Astrocyte (in vitro differentiated cells and primary cell): Measurements from ENCODE around the gene GLP2R. TPM values are rescaled to one million over a fixed set of nuclear protein-coding genes. Genes with fewer than 3 reads are reported as not detected.

ENCODE experiments used
- DNase-seq: peaks from one replicate; pipeline ENCODE4 v3.0.0-alpha.2; 2010; ENCODE audit warnings: low read depth
- FAIRE-seq: peaks from 2 replicates; lab custom pipeline; 2011; peaks lifted over from hg19 to GRCh38; lab: Jason Lieb, UNC
- H2AFZ ChIP-seq: 2 replicates; pipeline ENCODE4 v1.6.0; 2012; ENCODE audit warnings: low read depth, low read length, inconsistent platforms
- H3K27ac ChIP-seq: 2 replicates; pipeline ENCODE4 v1.5.1; 2011; ENCODE audit warnings: low read depth, low read length, inconsistent platforms
- H3K27me3 ChIP-seq: 2 replicates; pipeline ENCODE4 v1.6.0; 2011; ENCODE audit warnings: low read length, inconsistent platforms; ENCODE audit not compliant: insufficient read depth
- H3K36me3 ChIP-seq: 2 replicates; pipeline ENCODE4 v1.5.1; 2011; ENCODE audit warnings: low read length, inconsistent platforms; ENCODE audit not compliant: insufficient read depth
- H3K4me1 ChIP-seq: 2 replicates; pipeline ENCODE4 v1.5.1; 2011; ENCODE audit warnings: low read length, inconsistent platforms; ENCODE audit not compliant: insufficient read depth
- H3K4me2 ChIP-seq: 2 replicates; pipeline ENCODE4 v1.6.0; 2012; ENCODE audit warnings: low read length, inconsistent platforms
- H3K4me3 ChIP-seq: 2 replicates; pipeline ENCODE4 v1.5.1; 2011; ENCODE audit warnings: low read depth, mild to moderate bottlenecking, low read length, inconsistent platforms; ENCODE audit not compliant: insufficient read depth
- H3K79me2 ChIP-seq: 2 replicates; pipeline ENCODE4 v1.6.0; 2012; ENCODE audit warnings: mild to moderate bottlenecking, low read length, inconsistent platforms; ENCODE audit not compliant: insufficient read depth
- H3K9ac ChIP-seq: 2 replicates; pipeline ENCODE4 v1.6.0; 2012; ENCODE audit warnings: mild to moderate bottlenecking, low read length, inconsistent platforms
- H3K9me3 ChIP-seq: 2 replicates; pipeline ENCODE4 v1.5.1; 2012; ENCODE audit warnings: low read depth, mild to moderate bottlenecking, low read length, inconsistent platforms; ENCODE audit not compliant: insufficient read depth
- H4K20me1 ChIP-seq: 2 replicates; pipeline ENCODE4 v1.6.0; 2012; ENCODE audit warnings: low read length, inconsistent platforms; ENCODE audit not compliant: insufficient read depth
- H3K27ac Mint-ChIP-seq: one replicate; pipeline ENCODE4 v1.8.0; 2021; ENCODE audit warnings: mild to moderate bottlenecking, mixed read lengths; ENCODE audit not compliant: unreplicated experiment
- H3K27me3 Mint-ChIP-seq: one replicate; pipeline ENCODE4 v1.8.0; 2021; ENCODE audit warnings: low read depth, mixed read lengths; ENCODE audit not compliant: unreplicated experiment
- H3K36me3 Mint-ChIP-seq: one replicate; pipeline ENCODE4 v1.8.0; 2021; ENCODE audit warnings: low read depth, mixed read lengths; ENCODE audit not compliant: unreplicated experiment
- H3K4me1 Mint-ChIP-seq: one replicate; pipeline ENCODE4 v1.8.0; 2021; ENCODE audit warnings: low read depth, mixed read lengths; ENCODE audit not compliant: unreplicated experiment
- H3K4me3 Mint-ChIP-seq: one replicate; pipeline ENCODE4 v1.8.0; 2021; ENCODE audit warnings: mild to moderate bottlenecking, moderate library complexity, mixed read lengths; ENCODE audit not compliant: unreplicated experiment
- H3K9me3 Mint-ChIP-seq: one replicate; pipeline ENCODE4 v1.8.0; 2021; ENCODE audit warnings: mild to moderate bottlenecking, mixed read lengths; ENCODE audit not compliant: unreplicated experiment
- EZH2 ChIP-seq: IDR thresholded peaks from 2 replicates; pipeline ENCODE4 v1.6.1; 2012; ENCODE audit warnings: mild to moderate bottlenecking, low read length, inconsistent platforms; ENCODE audit not compliant: insufficient read depth
- total RNA-seq: library from RNA; stranded (reverse); gene quantifications from 2 replicates; pipeline ENCODE4 v1.2.1, GENCODE V29; 2021
- TF ChIP-seq, protein P1 (sequence below): IDR thresholded peaks from 2 replicates; pipeline ENCODE4 v1.5.1; 2011; ENCODE audit warnings: low read depth, mild to moderate bottlenecking, inconsistent platforms, low read length, moderate library complexity; ENCODE audit not compliant: insufficient read depth

Gene GLP2R
- total RNA-seq, 1 donor from 2014 or later, result 0.41 TPM

DNA sequence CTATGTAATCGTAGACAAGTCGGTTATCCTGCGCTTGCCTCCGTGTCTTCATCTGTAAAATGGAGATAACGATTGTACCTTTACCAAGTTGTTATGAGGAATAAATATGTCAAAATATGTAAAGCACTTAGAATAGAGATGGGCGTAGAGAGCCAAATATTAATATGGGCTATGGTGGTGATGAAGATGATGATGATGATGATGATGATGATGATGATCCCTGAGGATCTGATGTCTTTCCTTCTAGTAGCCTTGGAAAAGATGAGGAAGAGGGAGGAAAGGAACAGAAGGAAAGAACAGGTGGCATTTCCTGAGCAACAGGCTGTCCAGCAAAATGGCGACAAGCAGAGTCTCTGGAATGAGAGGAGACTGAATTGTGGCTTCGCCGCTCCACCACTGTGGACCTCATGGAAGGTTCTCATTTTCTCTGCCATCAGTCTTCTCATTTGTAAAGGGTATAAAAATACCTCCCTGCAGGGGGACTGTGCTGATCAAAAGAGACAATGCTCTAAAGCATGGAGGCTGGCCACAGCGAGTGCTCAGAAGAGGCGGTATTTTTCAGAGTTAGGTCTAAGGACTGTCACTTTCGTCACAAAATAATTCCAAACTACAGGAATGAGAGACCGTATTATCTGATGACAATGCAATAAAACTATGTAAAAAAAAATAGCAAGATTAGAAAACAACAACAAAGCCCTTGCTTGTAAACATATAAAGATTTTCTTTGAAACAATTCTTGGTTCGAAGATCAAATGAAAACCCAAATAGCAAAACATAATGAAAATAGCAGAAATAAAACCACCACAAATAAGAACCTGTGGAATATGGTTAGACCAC is 96.5 kb downstream of the GLP2R start:
- H3K9me3 Mint-ChIP-seq, result no peaks in the 10 kb centered on the region
- Histone ChIP-seq H3K9ac (no peak overlapping the region), H3K27me3 (no peaks in the 10 kb centered on the region), H3K27ac (no peak overlapping the region), H3K4me2 (no peak overlapping the region), H2AFZ (no peak overlapping the region), H3K4me1 (no peaks in the 10 kb centered on the region), H3K9me3 (no peaks in the 10 kb centered on the region), H3K4me3 (no peak overlapping the region), H3K36me3 (no peaks in the 10 kb centered on the region), H3K79me2 (no peaks in the 10 kb centered on the region), H4K20me1 (no peaks in the 10 kb centered on the region)
- FAIRE-seq (no peak), DNase-seq (no peak)
- H3K27me3 Mint-ChIP-seq, result peaks cover 11% of the 10 kb centered on the region
- peaks cover 2% of the 10 kb centered on the region for H3K36me3 Mint-ChIP-seq
- H3K4me1 Mint-ChIP-seq, result peaks cover 2% of the 10 kb centered on the region
- TF ChIP-seq, protein P1, sequence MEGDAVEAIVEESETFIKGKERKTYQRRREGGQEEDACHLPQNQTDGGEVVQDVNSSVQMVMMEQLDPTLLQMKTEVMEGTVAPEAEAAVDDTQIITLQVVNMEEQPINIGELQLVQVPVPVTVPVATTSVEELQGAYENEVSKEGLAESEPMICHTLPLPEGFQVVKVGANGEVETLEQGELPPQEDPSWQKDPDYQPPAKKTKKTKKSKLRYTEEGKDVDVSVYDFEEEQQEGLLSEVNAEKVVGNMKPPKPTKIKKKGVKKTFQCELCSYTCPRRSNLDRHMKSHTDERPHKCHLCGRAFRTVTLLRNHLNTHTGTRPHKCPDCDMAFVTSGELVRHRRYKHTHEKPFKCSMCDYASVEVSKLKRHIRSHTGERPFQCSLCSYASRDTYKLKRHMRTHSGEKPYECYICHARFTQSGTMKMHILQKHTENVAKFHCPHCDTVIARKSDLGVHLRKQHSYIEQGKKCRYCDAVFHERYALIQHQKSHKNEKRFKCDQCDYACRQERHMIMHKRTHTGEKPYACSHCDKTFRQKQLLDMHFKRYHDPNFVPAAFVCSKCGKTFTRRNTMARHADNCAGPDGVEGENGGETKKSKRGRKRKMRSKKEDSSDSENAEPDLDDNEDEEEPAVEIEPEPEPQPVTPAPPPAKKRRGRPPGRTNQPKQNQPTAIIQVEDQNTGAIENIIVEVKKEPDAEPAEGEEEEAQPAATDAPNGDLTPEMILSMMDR, result no peak
- TF ChIP-seq EZH2, result no peak
- no peak overlapping the region for H3K27ac Mint-ChIP-seq
- no peak overlapping the region for H3K4me3 Mint-ChIP-seq

DNA sequence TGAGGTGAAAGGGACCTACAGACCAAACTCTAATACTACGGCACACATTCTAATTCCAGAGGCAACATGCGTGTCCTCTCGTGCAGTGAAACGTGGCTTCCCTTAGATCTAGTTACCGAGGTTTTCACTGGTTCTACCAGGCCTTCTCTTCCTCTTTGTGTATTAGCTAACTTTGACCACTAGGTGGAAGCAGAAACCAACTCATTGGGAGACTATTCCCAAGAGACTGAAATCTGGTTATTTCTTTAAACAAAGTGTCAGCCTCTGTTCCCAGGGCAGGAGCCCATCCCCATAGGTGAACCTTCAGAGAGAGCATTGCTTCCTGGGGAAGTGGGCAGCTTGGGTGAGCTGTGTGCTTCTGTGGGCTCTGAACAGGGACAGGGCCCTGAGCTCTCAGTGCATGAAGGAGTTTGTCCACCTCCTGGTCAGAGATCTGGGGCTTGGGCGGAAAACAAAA is 99.0 kb downstream of the GLP2R start:
- FAIRE-seq (peak; percentile 55), DNase-seq (peak; percentile 39)
- peaks cover 2% of the 10 kb centered on the region for H3K36me3 Mint-ChIP-seq
- Histone ChIP-seq H3K4me2 (no peak overlapping the region), H3K36me3 (no peaks in the 10 kb centered on the region), H3K27me3 (no peaks in the 10 kb centered on the region), H4K20me1 (no peaks in the 10 kb centered on the region), H3K4me1 (no peaks in the 10 kb centered on the region), H3K9me3 (no peaks in the 10 kb centered on the region), H2AFZ (no peak overlapping the region), H3K27ac (no peak overlapping the region), H3K79me2 (no peaks in the 10 kb centered on the region), H3K4me3 (no peak overlapping the region), H3K9ac (no peak overlapping the region)
- H3K4me1 Mint-ChIP-seq, result peaks cover 8% of the 10 kb centered on the region
- no peak overlapping the region for H3K27ac Mint-ChIP-seq
- TF ChIP-seq, protein P1, result peak; percentile 87
- TF ChIP-seq EZH2, result no peak
- H3K4me3 Mint-ChIP-seq, result no peak overlapping the region
- peaks cover 11% of the 10 kb centered on the region for H3K27me3 Mint-ChIP-seq
- H3K9me3 Mint-ChIP-seq, result no peaks in the 10 kb centered on the region

DNA sequence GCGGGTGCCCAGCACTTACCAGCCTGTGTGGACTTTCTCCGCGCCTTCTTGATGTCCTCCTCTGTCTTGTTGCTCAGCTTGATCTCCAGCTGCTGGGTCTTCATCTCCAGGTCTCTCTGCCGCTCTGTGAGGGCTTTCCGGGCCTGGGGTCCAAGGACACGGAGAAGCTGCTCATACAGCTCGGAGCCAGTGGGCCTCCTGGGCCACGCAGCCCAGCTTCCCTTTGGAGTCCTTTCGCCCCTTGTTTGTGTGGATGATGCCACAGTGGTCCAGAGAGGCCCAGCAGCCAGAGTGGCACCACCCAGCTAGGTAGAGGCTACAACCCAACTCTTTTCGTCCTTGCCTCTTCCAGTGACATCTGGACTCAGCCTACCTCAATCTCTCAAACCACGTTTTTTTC is 99.7 kb downstream of the GLP2R start:
- Histone ChIP-seq H3K79me2 (no peaks in the 10 kb centered on the region), H3K36me3 (no peaks in the 10 kb centered on the region), H3K27me3 (no peaks in the 10 kb centered on the region), H3K4me2 (no peak overlapping the region), H4K20me1 (no peaks in the 10 kb centered on the region), H3K27ac (no peak overlapping the region), H2AFZ (no peak overlapping the region), H3K9ac (no peak overlapping the region), H3K4me3 (no peak overlapping the region), H3K9me3 (no peaks in the 10 kb centered on the region), H3K4me1 (no peaks in the 10 kb centered on the region)
- Mint-ChIP-seq H3K4me3 (no peak overlapping the region), H3K27ac (no peak overlapping the region), H3K27me3 (peaks cover 11% of the 10 kb centered on the region), H3K36me3 (peaks cover 2% of the 10 kb centered on the region), H3K4me1 (peaks cover 8% of the 10 kb centered on the region), H3K9me3 (no peaks in the 10 kb centered on the region)
- FAIRE-seq, result no peak
- no peak for DNase-seq
- TF ChIP-seq, protein P1, result no peak
- no peak for TF ChIP-seq EZH2
